Panc1 (cell line): Measurements from ENCODE around the gene WNT5B.

Experiments
- POLR2AphosphoS5 ChIP-seq: IDR thresholded peaks from 2 replicates; pipeline ENCODE4 v1.6.1; 2012; ENCODE audit warnings: mild to moderate bottlenecking, low read depth, low read length, moderate library complexity
- TCF7L2 ChIP-seq: IDR thresholded peaks from 2 replicates; pipeline ENCODE4 v1.6.1; 2011; ENCODE audit warnings: mild to moderate bottlenecking, low read depth, low read length, inconsistent platforms
- TF ChIP-seq, protein P1 (sequence below): fragments of 450-650 bp; IDR thresholded peaks from 2 replicates; pipeline ENCODE4 v1.5.1; 2017; ENCODE audit warnings: mild to moderate bottlenecking
- TF ChIP-seq, protein P2 (sequence below), 2 experiments: IDR thresholded peaks; 2 replicates each; pipeline ENCODE4 v1.6.1; 2011 to 2012; ENCODE audit warnings: low read depth in 2 of 2, control low read depth in 1 of 2, low read length in 1 of 2, mild to moderate bottlenecking in 1 of 2, moderate library complexity in 1 of 2; ENCODE audit not compliant: insufficient read depth in 1 of 2

DNA sequence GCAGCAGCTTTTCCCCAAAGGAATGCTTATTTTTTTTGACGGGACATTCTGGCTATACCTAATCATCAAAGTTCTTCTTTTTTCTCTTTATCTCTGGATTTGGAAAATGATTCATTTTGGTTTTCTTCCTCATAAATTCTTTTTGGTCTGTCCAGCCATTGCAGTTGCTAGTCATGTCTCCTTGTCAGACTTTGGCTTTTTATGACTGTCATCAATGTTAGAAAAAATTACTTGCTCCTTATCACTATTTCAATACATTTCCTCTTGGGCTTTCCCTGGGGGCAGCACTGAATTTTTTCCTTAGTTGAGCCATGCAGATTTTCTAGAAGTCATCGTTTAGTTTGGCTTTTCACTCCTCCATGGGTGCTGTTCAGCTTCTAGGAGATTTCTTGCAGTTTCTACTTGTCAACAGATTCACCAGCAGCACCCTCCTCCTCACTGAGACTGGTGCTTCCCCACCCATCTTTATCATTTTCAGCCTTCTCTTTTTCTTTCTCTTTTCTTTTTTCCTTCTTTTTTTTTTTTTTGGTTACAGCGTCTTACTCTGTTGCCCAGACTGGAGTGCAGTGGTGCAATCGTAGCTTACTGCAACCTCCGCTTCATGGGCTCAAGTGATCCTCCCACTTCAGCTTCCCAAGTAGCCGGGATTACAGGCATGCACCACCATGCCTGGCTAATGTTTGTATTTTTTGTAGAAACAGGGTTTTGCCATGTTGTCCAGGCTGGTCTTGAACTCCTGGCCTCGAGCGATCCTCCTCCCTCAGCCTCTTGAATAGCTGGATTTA, 67.0 kb downstream of the WNT5B start:
- TF ChIP-seq, protein P1, sequence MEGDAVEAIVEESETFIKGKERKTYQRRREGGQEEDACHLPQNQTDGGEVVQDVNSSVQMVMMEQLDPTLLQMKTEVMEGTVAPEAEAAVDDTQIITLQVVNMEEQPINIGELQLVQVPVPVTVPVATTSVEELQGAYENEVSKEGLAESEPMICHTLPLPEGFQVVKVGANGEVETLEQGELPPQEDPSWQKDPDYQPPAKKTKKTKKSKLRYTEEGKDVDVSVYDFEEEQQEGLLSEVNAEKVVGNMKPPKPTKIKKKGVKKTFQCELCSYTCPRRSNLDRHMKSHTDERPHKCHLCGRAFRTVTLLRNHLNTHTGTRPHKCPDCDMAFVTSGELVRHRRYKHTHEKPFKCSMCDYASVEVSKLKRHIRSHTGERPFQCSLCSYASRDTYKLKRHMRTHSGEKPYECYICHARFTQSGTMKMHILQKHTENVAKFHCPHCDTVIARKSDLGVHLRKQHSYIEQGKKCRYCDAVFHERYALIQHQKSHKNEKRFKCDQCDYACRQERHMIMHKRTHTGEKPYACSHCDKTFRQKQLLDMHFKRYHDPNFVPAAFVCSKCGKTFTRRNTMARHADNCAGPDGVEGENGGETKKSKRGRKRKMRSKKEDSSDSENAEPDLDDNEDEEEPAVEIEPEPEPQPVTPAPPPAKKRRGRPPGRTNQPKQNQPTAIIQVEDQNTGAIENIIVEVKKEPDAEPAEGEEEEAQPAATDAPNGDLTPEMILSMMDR: no peak
- no peak for TF ChIP-seq TCF7L2
- TF ChIP-seq POLR2AphosphoS5: no peak
- TF ChIP-seq, protein P2, sequence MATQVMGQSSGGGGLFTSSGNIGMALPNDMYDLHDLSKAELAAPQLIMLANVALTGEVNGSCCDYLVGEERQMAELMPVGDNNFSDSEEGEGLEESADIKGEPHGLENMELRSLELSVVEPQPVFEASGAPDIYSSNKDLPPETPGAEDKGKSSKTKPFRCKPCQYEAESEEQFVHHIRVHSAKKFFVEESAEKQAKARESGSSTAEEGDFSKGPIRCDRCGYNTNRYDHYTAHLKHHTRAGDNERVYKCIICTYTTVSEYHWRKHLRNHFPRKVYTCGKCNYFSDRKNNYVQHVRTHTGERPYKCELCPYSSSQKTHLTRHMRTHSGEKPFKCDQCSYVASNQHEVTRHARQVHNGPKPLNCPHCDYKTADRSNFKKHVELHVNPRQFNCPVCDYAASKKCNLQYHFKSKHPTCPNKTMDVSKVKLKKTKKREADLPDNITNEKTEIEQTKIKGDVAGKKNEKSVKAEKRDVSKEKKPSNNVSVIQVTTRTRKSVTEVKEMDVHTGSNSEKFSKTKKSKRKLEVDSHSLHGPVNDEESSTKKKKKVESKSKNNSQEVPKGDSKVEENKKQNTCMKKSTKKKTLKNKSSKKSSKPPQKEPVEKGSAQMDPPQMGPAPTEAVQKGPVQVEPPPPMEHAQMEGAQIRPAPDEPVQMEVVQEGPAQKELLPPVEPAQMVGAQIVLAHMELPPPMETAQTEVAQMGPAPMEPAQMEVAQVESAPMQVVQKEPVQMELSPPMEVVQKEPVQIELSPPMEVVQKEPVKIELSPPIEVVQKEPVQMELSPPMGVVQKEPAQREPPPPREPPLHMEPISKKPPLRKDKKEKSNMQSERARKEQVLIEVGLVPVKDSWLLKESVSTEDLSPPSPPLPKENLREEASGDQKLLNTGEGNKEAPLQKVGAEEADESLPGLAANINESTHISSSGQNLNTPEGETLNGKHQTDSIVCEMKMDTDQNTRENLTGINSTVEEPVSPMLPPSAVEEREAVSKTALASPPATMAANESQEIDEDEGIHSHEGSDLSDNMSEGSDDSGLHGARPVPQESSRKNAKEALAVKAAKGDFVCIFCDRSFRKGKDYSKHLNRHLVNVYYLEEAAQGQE (IDR thresholded peaks at IDR 0.05; ENCODE audit: insufficient read depth in 1 of 2, low read depth in 2 of 2, low read length in 1 of 2): no peak
